ENCODE data around the gene EML4. TPM values are rescaled to one million over a fixed set of nuclear protein-coding genes. Genes with fewer than 3 reads are reported as not detected.

Gene EML4
- total RNA-seq, 4 donors from 2014 or later = 23.3 to 52.4 (median 31.7) TPM

GRCh38 chr2:42250925-42251324 lies 81.8 kb downstream of the EML4 start:
- TF ChIP-seq, protein P1, sequence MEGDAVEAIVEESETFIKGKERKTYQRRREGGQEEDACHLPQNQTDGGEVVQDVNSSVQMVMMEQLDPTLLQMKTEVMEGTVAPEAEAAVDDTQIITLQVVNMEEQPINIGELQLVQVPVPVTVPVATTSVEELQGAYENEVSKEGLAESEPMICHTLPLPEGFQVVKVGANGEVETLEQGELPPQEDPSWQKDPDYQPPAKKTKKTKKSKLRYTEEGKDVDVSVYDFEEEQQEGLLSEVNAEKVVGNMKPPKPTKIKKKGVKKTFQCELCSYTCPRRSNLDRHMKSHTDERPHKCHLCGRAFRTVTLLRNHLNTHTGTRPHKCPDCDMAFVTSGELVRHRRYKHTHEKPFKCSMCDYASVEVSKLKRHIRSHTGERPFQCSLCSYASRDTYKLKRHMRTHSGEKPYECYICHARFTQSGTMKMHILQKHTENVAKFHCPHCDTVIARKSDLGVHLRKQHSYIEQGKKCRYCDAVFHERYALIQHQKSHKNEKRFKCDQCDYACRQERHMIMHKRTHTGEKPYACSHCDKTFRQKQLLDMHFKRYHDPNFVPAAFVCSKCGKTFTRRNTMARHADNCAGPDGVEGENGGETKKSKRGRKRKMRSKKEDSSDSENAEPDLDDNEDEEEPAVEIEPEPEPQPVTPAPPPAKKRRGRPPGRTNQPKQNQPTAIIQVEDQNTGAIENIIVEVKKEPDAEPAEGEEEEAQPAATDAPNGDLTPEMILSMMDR (IDR thresholded peaks at IDR 0.05; ENCODE audit: low read depth) = no peak

GRCh38 chr2:42252464-42252863 lies 83.3 kb downstream of the EML4 start:
- TF ChIP-seq, protein P1 (IDR thresholded peaks at IDR 0.05; ENCODE audit: low read depth) = no peak

GRCh38 chr2:42254186-42254895 lies 85.2 kb downstream of the EML4 start:
- TF ChIP-seq, protein P1 (IDR thresholded peaks at IDR 0.05; ENCODE audit: low read depth) = no peak

- TF ChIP-seq, protein P1 (IDR thresholded peaks at IDR 0.05; ENCODE audit: low read depth) = no peak
Observed at GRCh38 chr2:42256505-42256904, 87.4 kb downstream of the EML4 start.

- TF ChIP-seq, protein P1 (IDR thresholded peaks at IDR 0.05; ENCODE audit: low read depth) = no peak
Observed at GRCh38 chr2:42261518-42262195, 92.5 kb downstream of the EML4 start.

- TF ChIP-seq, protein P1 (IDR thresholded peaks at IDR 0.05; ENCODE audit: low read depth) = no peak
Observed at GRCh38 chr2:42266236-42266635, 97.1 kb downstream of the EML4 start.

DNA sequence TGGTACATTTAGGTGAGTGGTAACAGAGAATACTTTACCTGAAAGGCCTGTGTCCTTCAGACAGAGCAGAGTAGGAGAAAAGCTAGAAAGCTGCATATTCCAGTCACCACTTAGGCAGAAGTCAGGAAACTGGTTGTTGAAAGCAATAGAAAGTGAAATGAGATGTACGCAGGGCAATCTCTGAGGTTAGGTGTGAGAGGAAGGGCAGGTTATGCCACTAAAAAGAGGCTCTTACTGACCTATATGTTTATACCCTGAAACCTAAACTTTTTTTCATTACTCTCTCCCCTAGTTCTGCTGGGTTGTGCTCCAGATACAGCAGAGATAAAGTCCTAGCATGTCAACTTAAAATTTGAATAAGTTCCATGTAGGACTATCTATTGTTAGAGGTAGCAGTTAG lies 98.4 kb downstream of the EML4 start:
- TF ChIP-seq, protein P1 (IDR thresholded peaks at IDR 0.05; ENCODE audit: low read depth) = no peak
